HepG2 (cell line): Measurements from ENCODE around the gene MSL2. TPM values are rescaled to one million over a fixed set of nuclear protein-coding genes. Genes with fewer than 3 reads are reported as not detected.

Experiments
- ATF3 ChIP-seq: sonication (generic); formaldehyde crosslinking; IDR thresholded peaks from 2 replicates; pipeline ENCODE4 v1.4.0; 2020; ENCODE audit warnings: missing genetic modification reagents
- CREM ChIP-seq, 2 experiments: sonication (generic) in 1 of 2; formaldehyde crosslinking in 1 of 2; IDR thresholded peaks; 2 replicates each; pipeline versions ENCODE4 v1.4.0 to v1.6.1; 2016 to 2020; ENCODE audit warnings: antibody characterized with exemption in 1 of 2, mild to moderate bottlenecking in 1 of 2, missing genetic modification reagents in 1 of 2
- DMAP1 ChIP-seq: IDR thresholded peaks from 2 replicates; pipeline ENCODE4 v1.6.1; 2016
- IRX3 ChIP-seq: sonication (generic); formaldehyde crosslinking; IDR thresholded peaks from 2 replicates; pipeline ENCODE4 v1.8.1; 2023; ENCODE audit warnings: mild to moderate bottlenecking, low read depth, missing genetic modification reagents, borderline replicate concordance
- KLF9 ChIP-seq: IDR thresholded peaks from 2 replicates; pipeline ENCODE4 v1.6.1; 2016; ENCODE audit warnings: low read depth
- MXD3 ChIP-seq: IDR thresholded peaks from 2 replicates; pipeline ENCODE4 v1.6.1; 2016; ENCODE audit warnings: mild to moderate bottlenecking, missing biosample characterization, missing genetic modification reagents
- MXD4 ChIP-seq: IDR thresholded peaks from 2 replicates; pipeline ENCODE4 v1.6.1; 2016; ENCODE audit warnings: mild to moderate bottlenecking, missing biosample characterization, missing genetic modification reagents
- NCOR1 ChIP-seq: fragments of 200-600 bp; sonication (generic); IDR thresholded peaks from 2 replicates; pipeline ENCODE4 v1.7.0; 2017; ENCODE audit warnings: antibody characterized with exemption, low read length, borderline replicate concordance
- PAWR ChIP-seq: sonication (generic); formaldehyde crosslinking; IDR thresholded peaks from 2 replicates; pipeline ENCODE4 v1.4.0; 2020; ENCODE audit warnings: missing genetic modification reagents, mild to moderate bottlenecking, borderline replicate concordance
- PHF20 ChIP-seq: sonication (generic); formaldehyde crosslinking; IDR thresholded peaks from 2 replicates; pipeline ENCODE4 v1.5.0; 2020; ENCODE audit warnings: mild to moderate bottlenecking, missing genetic modification reagents
- PRMT3 ChIP-seq: sonication (generic); formaldehyde crosslinking; IDR thresholded peaks from 2 replicates; pipeline ENCODE4 v1.8.1; 2022; ENCODE audit warnings: low read depth, mild to moderate bottlenecking, moderate library complexity, missing genetic modification reagents, borderline replicate concordance
- RFX3 ChIP-seq: IDR thresholded peaks from 2 replicates; pipeline ENCODE4 v1.6.1; 2016; ENCODE audit warnings: missing biosample characterization, missing genetic modification reagents
- RXRA ChIP-seq: sonication (generic); formaldehyde crosslinking; IDR thresholded peaks from 2 replicates; pipeline ENCODE4 v1.5.1; 2020; ENCODE audit warnings: missing genetic modification reagents
- SRSF1 ChIP-seq: fragments of 200-400 bp; formaldehyde crosslinking; optimal IDR thresholded peaks from 2 replicates; pipeline ENCODE3; 2017; ENCODE audit warnings: mild to moderate bottlenecking, low read depth, low read length, moderate library complexity
- ZBTB10 ChIP-seq: sonication (generic); formaldehyde crosslinking; IDR thresholded peaks from 2 replicates; pipeline ENCODE4 v1.4.0; 2020; ENCODE audit warnings: missing genetic modification reagents, borderline replicate concordance
- ZBTB39 ChIP-seq: sonication (generic); formaldehyde crosslinking; IDR thresholded peaks from 2 replicates; pipeline ENCODE4 v1.5.0; 2020; ENCODE audit warnings: missing genetic modification reagents
- ZFP36L2 ChIP-seq: sonication (generic); formaldehyde crosslinking; IDR thresholded peaks from 2 replicates; pipeline ENCODE4 v1.4.0; 2020; ENCODE audit warnings: missing genetic modification reagents
- ZFY ChIP-seq: sonication (generic); formaldehyde crosslinking; IDR thresholded peaks from 2 replicates; pipeline ENCODE4 v1.4.0; 2020; ENCODE audit warnings: missing genetic modification reagents
- ZNF263 ChIP-seq: sonication (generic); formaldehyde crosslinking; IDR thresholded peaks from 2 replicates; pipeline ENCODE4 v1.4.0; 2020; ENCODE audit warnings: missing genetic modification reagents
- ZNF382 ChIP-seq: sonication (generic); formaldehyde crosslinking; IDR thresholded peaks from 2 replicates; pipeline ENCODE4 v1.5.0; 2020; ENCODE audit warnings: missing genetic modification reagents, mild to moderate bottlenecking, borderline replicate concordance
- ZNF639 ChIP-seq: conservative IDR thresholded peaks from 2 replicates; pipeline ENCODE4 v1.6.1; 2018; ENCODE audit warnings: missing genetic modification reagents
- polyA plus RNA-seq, 8 experiments: library from polyadenylated mRNA; depleted of rRNA in 3 of 8; stranded (reverse) in 7 of 8; unstranded in 1 of 8; fragments of >200 nt; fragmentation: Illumina TruSeq in 4 of 8; extraction: Trizol in 4 of 8; gene quantifications; 2 replicates each; pipeline versions ENCODE4 v1.2.1 to v1.2.3, GENCODE V29; 2011 to 2016; ENCODE audit warnings: low read depth in 4 of 8, missing spikeins in 1 of 8, mixed read lengths in 1 of 8; ENCODE audit not compliant: insufficient read depth in 1 of 8
- total RNA-seq, 5 experiments: library from RNA; depleted of rRNA; stranded (reverse); fragments of >200 nt; fragmentation: Illumina TruSeq; extraction: Trizol; gene quantifications; 2 replicates each; pipeline ENCODE4 v1.2.3, GENCODE V29; 2016; ENCODE audit warnings: low read depth in 1 of 5

Gene MSL2
- total and polyA plus RNA-seq, 2 of the 13 experiments (the other 11 are each of a cell fraction or from before 2014, with no cell fraction given), result 6.9 to 11.7 TPM

- TF ChIP-seq ZBTB10 (CRISPR knock-in tag) (peak; percentile 91), ZFP36L2 (CRISPR knock-in tag) (peak; percentile 96), IRX3 (CRISPR knock-in tag) (peak; percentile 92), MXD4 (CRISPR knock-in tag) (peak; percentile 87), ZNF639 (CRISPR knock-in tag) (peak; percentile 79), RFX3 (CRISPR knock-in tag) (no peak), PHF20 (CRISPR knock-in tag) (0 out of 2 replicates have a peak, but pooled peaks have one; percentile 50), ATF3 (CRISPR knock-in tag) (peak; percentile 22; the same call in 1 of the 2 replicates), ZNF263 (CRISPR knock-in tag) (peak; percentile 81), PAWR (no peak), RXRA (CRISPR knock-in tag) (peak; percentile 95), CREM (IDR thresholded peaks at IDR 0.05) (peak; percentile 32; the same call in 1 of the 2 replicates), CREM (CRISPR knock-in tag; IDR thresholded peaks at IDR 0.05) (no peak), ZFY (peak; percentile 93), NCOR1 (no peak; the same call in 1 of the 2 replicates), SRSF1 (peak; percentile 39), ZNF382 (CRISPR knock-in tag) (no peak), DMAP1 (CRISPR knock-in tag) (peak; percentile 99), ZBTB39 (CRISPR knock-in tag) (peak; percentile 73; the same call in 1 of the 2 replicates), PRMT3 (CRISPR knock-in tag) (peak; percentile 57; the same call in 1 of the 2 replicates), MXD3 (CRISPR knock-in tag) (peak; percentile 96), KLF9 (peak; percentile 66; the same call in 1 of the 2 replicates)
These were observed 445 bp upstream of the MSL2 start (continued) for GRCh38 chr3:136196401-136197158.
